GM12892 (cell line): ENCODE results near the gene ANGPT4.

Experiments used
- DNase-seq: peaks from one replicate; pipeline ENCODE4 v3.0.0; 2011; ENCODE audit not compliant: insufficient read length
- FAIRE-seq: peaks from 2 replicates; lab custom pipeline; 2011; peaks lifted over from hg19 to GRCh38; lab: Jason Lieb, UNC
- POLR2A ChIP-seq: IDR thresholded peaks from 2 replicates; pipeline ENCODE4 v1.6.1; 2011; ENCODE audit warnings: low read depth, low read length, control low read depth
- POLR2AphosphoS5 ChIP-seq: IDR thresholded peaks from 2 replicates; pipeline ENCODE4 v1.6.1; 2011; ENCODE audit warnings: low read depth, low read length, control low read depth
- TAF1 ChIP-seq: IDR thresholded peaks from 2 replicates; pipeline ENCODE4 v1.6.1; 2011; ENCODE audit warnings: low read depth, mild to moderate bottlenecking, control low read depth, low read length, borderline replicate concordance

The ANGPT4 gene

DNA sequence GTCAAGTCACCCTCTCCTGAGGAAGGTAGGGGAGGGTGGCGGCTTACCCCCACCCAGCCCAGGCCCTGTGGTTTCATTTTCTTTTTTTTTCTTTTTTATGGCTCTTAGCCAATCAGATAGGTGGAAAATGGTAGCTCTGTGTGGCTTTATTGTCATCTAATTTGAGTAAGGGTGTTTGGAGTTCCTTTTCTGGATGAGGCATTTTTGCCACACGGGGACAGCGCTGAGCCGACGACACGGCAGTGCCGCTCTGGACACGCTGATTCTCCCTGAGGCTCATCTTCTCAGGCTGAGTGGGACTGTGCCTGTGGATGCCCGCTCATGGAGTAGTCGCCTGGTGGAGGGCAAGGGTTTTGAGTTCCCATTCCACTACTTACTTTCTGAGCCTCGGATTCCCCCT lies 37.6 kb upstream of the ANGPT4 start:
- TF ChIP-seq TAF1, result no peak
- TF ChIP-seq POLR2A, result no peak
- no peak for TF ChIP-seq POLR2AphosphoS5
- DNase-seq (no peak), FAIRE-seq (no peak)

DNA sequence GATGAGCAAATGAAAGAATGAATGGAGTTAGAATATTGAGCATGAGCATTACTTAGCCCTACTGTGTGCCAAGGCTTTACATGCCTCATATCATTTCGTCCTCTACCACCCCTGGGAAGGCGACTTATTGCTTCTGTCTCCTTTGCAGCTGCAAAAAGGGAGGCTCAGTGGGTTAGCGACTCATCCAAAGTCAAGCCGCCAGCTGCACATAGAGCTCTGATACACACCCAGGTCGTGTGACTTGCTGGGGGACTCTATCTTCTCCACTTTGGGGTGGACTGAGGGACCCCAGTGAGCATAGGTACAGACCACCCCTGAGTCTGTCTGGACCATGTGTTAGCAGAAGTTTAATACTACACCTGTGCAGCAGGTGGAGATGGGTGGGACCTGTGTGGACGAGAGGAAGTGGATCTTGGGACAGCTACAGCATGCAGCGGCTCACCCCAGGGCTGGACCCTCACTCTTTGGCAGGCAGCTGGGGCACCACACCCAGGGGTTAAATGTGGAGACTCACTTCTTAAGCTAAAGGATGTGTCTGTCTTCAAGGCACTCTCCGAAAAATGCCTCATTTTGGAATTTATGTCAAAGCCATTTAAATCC lies 36.2 kb upstream of the ANGPT4 start:
- no peak for TF ChIP-seq POLR2AphosphoS5
- no peak for TF ChIP-seq POLR2A
- no peak for TF ChIP-seq TAF1
- no peak for FAIRE-seq
- DNase-seq, result no peak

DNA sequence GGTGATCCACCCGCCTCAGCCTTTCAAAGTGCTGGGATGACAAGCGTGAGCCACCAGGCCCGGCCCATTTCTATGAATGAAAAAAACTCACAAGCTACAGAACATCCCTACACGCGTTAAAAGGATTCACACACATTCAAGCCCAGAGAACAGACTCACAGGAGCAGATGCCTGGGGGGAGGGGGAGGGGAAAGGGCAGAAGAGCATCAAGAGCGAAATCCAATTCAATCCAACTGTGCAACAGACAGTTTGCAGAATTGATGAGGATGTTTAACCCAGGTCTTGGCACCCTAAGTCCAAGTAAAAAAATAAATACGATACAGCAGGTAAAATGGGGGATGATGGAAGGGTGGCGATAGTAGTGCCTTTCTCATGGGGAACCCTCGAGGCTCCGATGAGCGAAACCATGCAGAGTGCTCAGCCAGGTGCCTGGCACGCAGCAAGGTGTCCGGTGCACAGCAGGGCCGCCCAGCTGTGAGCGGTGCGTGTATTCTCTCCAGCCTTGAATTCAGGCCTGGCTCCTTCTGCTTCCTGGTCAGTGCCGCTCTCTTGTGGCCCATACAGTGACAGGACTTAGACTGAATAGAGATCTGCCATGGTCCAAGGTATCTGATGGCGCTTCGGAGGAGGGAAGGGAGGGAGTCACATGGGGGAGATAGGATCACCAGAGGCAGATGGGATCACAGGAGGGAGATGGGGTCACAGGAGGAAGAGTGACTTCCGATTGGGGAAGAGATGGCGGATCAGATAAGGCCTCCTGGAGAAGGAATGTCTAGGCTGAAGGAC lies 35.4 kb upstream of the ANGPT4 start:
- FAIRE-seq (no peak), DNase-seq (no peak)
- TF ChIP-seq POLR2A (no peak), POLR2AphosphoS5 (no peak), TAF1 (no peak)

DNA sequence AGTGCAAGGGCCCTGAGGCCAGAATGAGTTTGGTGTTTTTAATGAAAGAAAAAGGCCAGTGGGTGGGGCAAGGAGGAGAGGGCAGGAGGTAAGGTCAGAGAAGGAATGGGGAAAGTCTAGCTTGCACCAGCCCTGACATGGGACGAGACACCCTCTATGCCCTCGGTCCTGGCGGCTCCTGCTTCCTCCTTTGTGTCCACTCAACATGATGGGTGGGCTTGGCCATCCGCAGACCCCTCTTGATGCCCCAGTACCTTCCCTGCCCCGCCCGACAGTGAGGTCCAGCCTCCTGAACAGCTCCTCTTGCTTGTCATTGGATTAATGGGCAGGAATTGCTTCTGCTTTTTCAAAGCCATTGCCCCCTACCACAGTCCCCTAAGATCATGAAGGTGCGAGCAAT lies 33.6 kb upstream of the ANGPT4 start:
- FAIRE-seq (no peak), DNase-seq (no peak)
- TF ChIP-seq POLR2AphosphoS5 (no peak), POLR2A (no peak), TAF1 (no peak)

DNA sequence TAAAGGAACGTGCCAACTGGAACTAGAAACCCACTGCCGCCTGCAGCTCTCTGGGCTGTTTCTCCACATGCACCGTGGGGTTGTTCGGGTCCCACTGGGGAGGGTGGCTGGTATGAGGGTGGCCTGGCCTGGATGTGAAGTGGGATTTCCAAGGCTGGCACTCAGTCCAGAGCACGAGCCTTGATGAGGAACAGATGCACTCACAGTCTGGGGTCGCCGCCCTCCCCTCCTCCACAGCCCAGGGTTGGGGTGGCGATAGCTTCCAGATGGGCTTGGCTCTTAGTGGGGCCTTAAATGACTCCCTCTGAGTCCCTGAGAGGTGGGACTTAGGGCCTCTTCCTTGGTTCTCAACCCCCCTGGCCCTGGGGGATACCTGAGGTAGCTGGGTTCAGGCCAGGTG lies 30.7 kb upstream of the ANGPT4 start:
- FAIRE-seq, result no peak
- TF ChIP-seq POLR2A, result no peak
- no peak for TF ChIP-seq TAF1
- no peak for TF ChIP-seq POLR2AphosphoS5
- DNase-seq, result no peak

DNA sequence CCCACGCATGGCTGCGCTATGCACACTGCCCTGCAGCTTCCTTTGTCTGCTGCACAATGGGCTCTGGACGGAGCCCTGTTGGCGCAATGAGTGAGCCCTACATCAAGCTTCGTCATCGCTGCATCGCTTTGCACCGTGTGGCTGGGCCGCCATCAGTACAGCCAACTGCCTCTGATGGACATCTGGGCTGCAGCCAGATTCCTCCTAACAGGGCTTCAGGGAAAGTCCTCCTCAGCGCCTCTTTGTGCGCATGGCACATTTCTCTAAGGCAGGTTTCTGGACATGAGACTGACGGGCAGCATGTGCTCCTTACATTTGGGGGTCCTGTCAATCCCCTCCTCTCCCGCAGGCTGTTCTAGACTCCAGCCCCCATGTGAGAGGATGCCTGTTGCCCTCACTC lies 29.7 kb upstream of the ANGPT4 start:
- FAIRE-seq (no peak), DNase-seq (no peak)
- TF ChIP-seq POLR2AphosphoS5 (no peak), TAF1 (no peak), POLR2A (no peak)

DNA sequence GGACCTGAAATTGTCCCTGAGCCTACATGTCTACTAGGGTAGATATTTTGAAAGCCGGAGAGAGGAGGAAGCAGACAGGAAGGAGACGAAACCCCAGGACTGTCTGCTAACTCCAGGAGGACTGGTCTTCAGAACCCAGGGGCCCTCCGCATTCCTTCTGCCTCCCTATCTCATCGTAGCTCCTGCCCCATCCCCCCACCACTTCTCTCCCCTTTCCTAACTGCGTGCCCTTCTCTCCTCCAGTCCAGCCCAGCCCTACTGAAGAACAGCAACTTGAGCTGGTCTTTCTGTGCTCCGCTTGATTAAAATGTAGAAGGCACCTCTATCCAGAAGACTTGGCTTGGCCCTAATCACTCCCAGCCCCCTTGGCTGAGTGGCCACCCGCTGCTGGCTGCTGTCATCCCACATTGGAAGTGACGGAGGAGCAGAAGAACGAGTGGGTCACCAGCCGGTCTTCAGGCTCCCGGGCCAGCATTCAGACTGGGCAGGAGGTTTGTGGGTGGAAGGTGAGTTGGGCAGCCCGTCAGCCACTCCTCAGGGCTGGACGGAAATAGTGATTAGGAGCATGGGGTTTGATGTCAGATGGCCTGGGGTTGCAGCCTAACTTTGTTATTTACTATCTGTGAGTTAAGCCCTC lies 28.8 kb upstream of the ANGPT4 start:
- no peak for DNase-seq
- no peak for TF ChIP-seq TAF1
- TF ChIP-seq POLR2AphosphoS5, result no peak
- TF ChIP-seq POLR2A, result no peak
- FAIRE-seq, result no peak

DNA sequence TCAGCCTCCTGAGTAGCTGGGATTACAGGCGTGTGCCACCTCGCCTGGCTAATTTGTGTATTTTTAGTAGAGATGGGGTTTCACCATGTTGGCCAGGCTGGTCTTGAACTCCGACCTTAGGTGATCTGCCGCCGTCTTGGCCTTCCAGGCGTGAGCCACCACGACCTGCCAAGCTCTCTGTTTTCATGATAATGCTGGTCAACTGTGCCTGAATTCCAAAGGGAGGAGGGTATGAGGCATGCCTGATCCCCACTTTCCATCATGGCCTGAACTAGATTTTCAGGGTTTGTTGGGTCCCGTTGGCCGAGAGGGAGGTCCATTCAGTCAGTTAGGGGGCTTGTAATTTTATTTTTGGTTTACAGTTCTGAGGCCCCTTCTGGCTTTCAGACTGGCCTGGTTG lies 28.0 kb upstream of the ANGPT4 start:
- FAIRE-seq (no peak), DNase-seq (no peak)
- TF ChIP-seq POLR2A (no peak), POLR2AphosphoS5 (no peak), TAF1 (no peak)

DNA sequence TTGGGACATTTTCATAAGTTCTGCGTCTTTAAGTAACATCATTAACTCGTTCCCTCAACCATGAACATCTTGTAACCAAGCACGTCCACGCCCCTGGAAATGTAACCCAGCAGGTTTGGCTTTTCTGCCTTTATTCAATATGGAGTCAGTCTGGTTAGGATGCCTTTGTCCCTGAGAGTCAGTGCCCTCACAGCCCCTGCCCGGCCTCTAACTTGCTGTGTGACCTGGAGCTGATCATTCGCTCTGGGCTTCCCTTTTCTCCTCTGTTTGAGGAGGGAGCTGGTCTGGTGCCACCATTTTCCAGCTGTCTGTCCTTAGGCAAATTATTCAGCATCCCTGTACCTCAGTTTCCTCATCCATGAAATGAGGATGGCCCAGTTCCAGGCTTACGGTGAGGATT lies 26.5 kb upstream of the ANGPT4 start:
- FAIRE-seq, result no peak

DNA sequence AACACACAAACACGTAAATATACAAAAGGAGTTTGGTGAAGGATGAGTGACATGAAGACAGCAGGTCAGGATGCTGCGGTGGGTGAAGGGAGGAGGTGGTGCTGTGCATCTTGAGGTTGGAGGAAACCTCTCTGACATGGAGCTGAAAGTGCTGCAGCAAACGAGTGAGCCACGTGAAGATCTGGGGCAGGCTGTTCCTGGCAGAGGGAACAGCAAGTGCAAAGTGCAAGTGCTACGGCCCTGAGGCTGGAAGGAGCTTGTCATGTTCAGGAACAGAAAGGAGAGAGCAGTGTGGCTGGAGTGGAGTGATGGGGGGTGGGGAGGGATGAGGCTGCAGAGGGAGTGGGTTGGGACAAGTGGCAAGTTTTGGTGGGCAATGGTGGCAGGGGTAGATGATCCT lies 24.8 kb upstream of the ANGPT4 start:
- DNase-seq (no peak), FAIRE-seq (no peak)
- TF ChIP-seq TAF1 (no peak), POLR2A (no peak), POLR2AphosphoS5 (no peak)

More for the DNA sequence above, 26.5 kb upstream of the ANGPT4 start:
- TF ChIP-seq POLR2AphosphoS5 (no peak), TAF1 (no peak), POLR2A (no peak)
- no peak for DNase-seq

DNA sequence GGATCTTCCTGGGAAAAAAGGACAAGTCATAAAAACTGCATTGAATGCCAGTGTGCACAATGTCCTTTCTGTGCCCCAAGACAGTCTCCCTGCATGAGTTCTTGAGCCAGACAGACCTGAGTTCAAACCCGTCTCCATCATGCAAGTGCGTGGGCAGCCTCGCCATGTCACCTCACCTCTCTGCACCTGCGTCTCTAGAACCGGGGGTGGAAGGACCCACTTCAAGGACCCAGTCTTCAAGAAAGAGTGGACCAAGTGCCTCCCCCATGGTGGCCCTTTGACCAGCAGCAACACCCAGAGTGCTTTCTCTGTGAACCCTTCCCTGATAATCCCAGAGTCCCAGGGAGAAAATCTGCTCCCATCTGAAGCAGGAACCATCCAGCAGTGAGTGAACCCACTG lies 23.5 kb upstream of the ANGPT4 start:
- TF ChIP-seq TAF1, result no peak
- no peak for TF ChIP-seq POLR2A
- no peak for TF ChIP-seq POLR2AphosphoS5
- DNase-seq, result no peak
- no peak for FAIRE-seq

DNA sequence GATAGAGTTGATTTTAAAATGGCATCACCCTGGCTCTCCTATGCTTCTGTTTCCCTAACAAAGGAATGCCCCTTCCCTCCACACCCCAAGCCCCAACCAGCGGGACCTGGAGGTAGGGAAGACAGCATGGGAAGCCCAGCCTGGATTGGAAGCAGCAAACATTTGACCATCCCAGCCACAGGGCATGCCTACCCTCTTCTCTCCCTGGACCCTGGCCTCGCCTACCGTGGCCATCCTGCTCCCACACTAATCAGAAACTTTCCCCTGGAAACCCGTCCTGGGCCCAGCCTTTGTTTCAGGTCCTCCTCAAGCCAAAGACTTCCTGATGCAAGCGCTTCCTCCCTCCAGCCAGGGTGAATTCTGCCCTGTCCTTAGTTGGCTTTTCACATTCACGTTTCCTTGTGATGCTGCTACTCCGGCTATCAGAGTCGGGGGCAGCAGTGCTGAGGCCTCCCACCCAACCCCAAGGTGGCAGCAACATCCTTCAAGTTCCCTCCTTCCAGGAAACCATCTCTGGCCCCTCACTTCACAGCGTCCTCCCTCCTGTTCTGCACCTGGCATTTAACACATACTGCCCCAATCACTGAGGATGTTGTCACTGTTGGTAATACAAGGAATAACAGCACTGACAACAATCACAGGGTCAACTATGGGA lies 18.2 kb upstream of the ANGPT4 start:
- FAIRE-seq (no peak), DNase-seq (no peak)
- TF ChIP-seq TAF1, result no peak
- TF ChIP-seq POLR2A, result no peak
- TF ChIP-seq POLR2AphosphoS5, result no peak
